ENCODE measurements around the gene SYTL4.

GRCh38 chrX:100672966-100673365 lies 59.0 kb downstream of the SYTL4 start:
- TF ChIP-seq, protein P1, sequence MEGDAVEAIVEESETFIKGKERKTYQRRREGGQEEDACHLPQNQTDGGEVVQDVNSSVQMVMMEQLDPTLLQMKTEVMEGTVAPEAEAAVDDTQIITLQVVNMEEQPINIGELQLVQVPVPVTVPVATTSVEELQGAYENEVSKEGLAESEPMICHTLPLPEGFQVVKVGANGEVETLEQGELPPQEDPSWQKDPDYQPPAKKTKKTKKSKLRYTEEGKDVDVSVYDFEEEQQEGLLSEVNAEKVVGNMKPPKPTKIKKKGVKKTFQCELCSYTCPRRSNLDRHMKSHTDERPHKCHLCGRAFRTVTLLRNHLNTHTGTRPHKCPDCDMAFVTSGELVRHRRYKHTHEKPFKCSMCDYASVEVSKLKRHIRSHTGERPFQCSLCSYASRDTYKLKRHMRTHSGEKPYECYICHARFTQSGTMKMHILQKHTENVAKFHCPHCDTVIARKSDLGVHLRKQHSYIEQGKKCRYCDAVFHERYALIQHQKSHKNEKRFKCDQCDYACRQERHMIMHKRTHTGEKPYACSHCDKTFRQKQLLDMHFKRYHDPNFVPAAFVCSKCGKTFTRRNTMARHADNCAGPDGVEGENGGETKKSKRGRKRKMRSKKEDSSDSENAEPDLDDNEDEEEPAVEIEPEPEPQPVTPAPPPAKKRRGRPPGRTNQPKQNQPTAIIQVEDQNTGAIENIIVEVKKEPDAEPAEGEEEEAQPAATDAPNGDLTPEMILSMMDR (IDR thresholded peaks at IDR 0.05 in 4 of 5, conservative IDR thresholded peaks at IDR 0.05 in 1 of 5) = no peak
- TF ChIP-seq POLR2A (IDR thresholded peaks at IDR 0.05) = no peak
